NCI-H2227 (cell line): Measurements from ENCODE around the gene NAT16.
"Not testable (repeated sequence)": the region's sequence is repeated elsewhere in the genome, so short reads cannot be mapped to it uniquely, and the experiment has no call there.

Experiments
- DNase-seq: peaks from one replicate; lab custom pipeline; 2025; ENCODE audit not compliant: unreplicated experiment; lab: John Stamatoyannopoulos, UW

Gene NAT16

DNA sequence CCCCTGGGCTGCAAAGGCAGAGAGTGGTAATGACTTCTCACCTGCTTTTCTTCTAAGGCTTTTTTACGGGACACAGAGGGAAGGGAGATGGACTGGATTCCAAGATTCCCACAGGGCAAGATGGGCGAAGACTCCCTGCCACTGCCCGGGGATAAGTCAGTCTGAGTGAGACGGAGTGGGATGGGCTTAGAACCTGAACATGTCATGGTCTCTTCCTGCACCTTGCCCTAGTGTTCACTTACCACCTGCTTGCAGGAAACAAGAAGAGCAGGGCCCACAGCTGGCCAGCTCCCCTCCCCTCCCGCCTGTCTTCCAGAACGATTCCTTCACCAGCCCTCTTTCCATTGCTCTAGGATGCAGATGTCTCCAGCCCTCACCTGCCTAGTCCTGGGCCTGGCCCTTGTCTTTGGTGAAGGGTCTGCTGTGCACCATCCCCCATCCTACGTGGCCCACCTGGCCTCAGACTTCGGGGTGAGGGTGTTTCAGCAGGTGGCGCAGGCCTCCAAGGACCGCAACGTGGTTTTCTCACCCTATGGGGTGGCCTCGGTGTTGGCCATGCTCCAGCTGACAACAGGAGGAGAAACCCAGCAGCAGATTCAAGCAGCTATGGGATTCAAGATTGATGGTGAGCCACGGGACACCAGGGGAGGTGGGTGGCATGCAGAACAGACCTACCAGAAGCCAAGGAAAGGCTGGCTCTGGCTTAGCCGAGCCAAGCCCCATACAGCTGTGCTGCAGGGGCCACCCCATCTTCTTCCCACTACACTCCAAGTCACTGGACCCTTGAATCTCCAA lies 51.9 kb downstream of the NAT16 start:
- DNase-seq: no peak

DNA sequence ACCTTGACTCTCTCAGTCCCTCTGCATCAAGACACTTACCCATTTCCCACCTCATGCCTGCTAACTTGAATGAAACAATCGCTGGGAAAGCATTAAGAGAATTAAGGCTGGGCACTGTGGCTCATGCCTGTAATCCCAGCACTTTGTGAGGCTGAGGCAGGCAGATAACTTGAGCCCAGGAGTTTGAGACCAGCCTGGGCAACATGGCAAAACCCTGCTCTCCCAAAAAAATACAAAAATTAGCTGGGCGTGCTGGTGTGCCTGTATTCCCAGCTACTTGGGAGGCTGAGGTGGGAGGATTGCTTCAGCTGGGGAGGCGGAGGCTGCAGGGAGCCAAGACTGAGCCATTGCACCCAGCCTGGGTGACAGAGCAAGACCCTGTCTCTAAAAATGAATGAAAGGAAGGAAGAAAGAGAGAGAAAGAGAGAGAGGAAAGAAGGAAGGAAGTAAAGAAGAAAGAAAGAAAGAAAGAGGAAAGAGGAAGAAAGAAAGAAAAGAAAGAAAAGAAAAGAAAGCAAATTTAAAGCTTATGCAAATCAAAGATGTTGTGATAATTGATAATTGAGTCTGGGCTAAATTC lies 52.5 kb downstream of the NAT16 start:
- DNase-seq: no peak

DNA sequence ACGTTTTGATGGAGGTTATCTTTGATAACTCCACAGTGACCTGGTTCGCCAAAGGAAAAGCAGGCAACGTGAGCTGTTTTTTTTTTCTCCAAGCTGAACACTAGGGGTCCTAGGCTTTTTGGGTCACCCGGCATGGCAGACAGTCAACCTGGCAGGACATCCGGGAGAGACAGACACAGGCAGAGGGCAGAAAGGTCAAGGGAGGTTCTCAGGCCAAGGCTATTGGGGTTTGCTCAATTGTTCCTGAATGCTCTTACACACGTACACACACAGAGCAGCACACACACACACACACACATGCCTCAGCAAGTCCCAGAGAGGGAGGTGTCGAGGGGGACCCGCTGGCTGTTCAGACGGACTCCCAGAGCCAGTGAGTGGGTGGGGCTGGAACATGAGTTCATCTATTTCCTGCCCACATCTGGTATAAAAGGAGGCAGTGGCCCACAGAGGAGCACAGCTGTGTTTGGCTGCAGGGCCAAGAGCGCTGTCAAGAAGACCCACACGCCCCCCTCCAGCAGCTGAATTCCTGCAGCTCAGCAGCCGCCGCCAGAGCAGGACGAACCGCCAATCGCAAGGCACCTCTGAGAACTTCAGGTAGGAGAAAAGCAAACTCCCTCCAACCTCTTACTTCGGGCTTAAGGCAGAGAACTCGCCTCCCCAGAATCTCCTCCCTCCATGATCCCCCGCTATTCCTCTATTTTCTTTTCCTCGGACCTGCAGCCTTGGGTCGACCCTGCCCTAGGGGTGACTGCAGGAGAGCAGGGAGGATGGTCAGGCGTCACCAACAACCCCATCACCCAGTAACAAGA lies 53.2 kb downstream of the NAT16 start, which contains the start of gene SERPINE1:
SERPINE1 (plus strand) TSS at position 454 of the 809 bp plus-strand sequence. CDS start 1,290 bp downstream, outside the sequence.
- peak; percentile 92 for DNase-seq

DNA sequence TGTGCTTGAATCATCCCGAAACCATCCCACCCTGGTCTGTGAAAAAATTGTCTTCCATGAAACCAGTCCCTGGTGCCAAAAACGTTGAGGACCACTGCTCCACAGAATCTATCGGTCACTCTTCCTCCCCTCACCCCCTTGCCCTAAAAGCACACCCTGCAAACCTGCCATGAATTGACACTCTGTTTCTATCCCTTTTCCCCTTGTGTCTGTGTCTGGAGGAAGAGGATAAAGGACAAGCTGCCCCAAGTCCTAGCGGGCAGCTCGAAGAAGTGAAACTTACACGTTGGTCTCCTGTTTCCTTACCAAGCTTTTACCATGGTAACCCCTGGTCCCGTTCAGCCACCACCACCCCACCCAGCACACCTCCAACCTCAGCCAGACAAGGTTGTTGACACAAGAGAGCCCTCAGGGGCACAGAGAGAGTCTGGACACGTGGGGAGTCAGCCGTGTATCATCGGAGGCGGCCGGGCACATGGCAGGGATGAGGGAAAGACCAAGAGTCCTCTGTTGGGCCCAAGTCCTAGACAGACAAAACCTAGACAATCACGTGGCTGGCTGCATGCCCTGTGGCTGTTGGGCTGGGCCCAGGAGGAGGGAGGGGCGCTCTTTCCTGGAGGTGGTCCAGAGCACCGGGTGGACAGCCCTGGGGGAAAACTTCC lies 54.0 kb downstream of the NAT16 start:
- DNase-seq: no peak

DNA sequence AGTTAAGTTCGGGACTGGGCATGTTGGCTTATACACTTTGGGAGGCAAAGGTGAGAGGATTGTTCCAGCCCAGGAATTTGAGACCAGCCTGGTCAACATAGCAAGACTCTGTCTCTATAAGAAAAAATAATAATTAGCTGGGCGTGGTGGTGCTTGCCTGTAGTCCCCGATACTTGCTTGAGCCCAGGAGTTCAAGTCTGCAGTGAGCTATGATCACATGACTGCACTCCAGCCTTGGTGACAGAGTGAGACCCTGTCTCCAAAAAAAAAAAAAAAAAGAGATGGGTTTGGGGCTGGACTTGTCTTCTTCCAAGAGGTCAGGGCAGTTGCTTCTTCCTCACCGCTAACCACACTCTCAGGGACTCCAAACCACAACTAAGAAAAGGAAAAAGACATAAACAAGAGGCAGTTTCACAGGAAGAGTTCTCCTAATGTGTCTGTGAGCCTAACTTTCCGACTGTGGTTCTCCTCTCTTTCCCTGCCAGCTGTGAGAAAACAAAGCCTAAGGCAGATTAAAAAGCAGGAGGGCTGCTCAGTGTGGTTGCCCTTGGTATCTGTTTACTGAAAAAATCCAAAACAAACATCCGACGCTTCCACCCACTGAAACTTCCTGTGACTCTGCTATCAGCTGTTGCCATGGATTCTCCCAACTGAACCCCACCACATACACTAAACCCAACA lies 55.6 kb downstream of the NAT16 start:
- no peak for DNase-seq

DNA sequence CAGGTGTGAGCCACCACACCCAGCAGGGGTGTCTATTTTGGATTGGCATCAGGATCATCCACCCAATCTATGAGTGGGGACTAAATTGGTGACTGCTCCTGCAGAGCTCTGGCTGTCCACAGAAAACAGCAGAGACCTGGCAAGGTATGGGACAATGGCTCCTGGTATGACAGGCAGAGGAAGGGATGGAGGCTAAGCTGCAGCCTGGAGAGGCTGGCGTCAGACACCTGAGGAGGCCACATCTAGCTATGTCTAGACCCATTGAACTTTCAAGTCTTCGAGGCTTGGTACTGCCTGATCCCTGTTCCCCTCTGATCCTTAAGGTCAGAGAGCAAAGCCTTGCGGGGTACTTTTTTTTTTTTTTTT lies 56.4 kb downstream of the NAT16 start:
- no peak for DNase-seq

DNA sequence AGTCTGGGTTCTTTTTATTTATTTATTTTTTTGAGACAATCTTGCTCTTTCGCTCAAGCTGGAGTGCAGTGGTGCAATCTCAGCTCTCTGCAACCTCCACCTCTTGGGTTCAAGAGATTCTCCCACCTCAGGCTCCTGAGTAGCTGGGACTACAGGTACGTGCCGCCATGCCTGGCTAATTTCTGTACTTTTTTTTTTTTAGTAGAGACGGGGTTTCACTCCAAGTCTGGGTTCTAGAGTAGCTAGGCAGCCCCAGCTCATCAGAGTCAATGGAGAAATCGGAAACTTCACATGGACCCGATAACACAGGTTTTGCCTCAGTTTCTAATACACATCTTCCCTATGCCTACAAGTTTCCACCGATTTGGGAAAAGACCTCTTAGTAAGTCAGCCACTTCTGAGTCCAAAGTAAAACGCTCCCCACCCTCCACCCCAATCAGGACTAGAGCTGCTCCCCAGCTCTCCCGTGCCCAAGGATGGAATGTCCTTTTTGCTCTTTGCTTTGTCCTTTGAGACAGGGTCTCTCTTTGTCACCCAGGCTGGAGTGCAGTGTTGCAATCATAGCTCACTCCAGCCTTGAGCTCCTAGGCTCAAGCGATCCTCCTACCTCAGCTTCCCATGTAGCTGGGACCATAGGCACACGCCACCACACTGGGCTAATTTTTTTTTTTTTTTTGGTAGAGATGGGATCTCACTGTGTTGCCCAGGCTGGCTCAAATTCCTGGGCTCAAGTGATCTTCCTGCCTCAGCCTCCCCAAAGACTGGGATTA lies 57.0 kb downstream of the NAT16 start:
- DNase-seq: no peak

DNA sequence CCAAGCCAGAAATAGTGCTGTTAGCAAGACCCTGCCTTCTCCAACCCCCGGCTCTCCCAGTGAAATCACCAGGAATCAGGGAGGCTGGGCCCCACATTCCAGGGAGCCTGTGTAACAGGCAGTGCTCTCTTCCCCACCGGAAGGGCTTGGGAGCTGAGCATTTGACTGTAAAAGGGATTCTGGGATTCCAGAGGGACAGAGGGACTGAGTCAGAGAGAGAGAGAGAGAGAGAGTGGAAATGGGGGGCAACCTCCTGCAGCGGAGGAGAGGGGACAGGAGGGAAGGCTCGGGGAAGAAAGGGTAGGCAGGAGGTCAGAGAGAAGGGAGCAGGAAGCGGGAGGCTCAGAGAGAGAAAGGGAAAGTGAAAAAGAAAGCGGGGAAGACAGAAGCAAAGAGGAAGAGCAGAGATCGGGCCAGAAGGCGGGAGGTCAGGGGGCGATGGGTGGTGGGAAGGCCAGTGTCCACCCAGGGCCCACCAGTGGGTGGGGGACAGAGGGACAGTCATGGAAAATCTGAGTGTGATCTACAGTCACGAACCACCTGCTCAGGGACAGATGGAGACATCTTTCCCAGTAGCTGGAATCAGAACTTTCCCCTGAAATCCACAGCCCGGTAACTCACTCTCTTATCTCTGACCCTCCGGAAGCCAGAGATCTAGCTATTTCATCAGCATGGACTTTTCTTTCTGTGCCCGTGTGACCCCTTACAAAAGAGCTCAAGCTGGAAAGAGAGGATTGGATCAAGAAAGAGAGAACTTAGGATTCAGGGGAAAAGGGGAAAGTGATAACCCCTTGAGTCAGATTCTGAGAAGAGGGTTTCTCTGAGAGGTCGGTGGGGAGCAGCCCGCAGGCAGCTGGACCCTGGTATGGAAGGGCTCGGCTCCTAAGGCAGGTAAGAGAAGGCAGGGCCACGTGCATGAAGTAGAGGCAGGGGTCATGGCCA lies 57.8 kb downstream of the NAT16 start:
- no peak for DNase-seq

DNA sequence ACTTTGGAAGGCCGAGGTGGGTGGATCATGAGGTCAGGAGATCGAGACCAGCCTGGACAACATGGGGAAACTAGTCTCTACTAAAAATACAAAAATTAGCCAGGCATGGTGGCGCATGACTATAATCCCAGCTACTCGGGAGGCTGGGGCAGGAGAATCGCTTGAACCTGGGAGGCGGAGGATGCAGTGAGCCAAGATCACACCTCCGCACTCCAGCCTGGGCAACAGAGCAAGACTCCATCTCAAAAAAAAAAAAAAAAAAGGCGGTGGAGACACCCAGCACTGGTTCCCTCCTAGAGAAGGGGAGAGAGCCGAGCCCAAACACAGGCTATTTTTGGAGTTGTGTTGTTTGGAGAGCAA lies 58.5 kb downstream of the NAT16 start:
- not testable (repeated sequence) for DNase-seq
